CD4-positive, alpha-beta T cell (primary cell): ENCODE results near the gene SERINC2. TPM values are rescaled to one million over a fixed set of nuclear protein-coding genes. Genes with fewer than 3 reads are reported as not detected.

Experiments
- ATAC-seq: fragments of 200-7000 bp; cut with Tn5 transposase; one replicate; pipeline ENCODE4 v1.10.0; 2022; ENCODE audit warnings: mild to moderate bottlenecking; ENCODE audit not compliant: poor library complexity
- CTCF ChIA-PET: fragments of 350-600 bp; sonication (Branson Sonifier 250); formaldehyde crosslinking; loops from one replicate; lab custom pipeline; 2021; ENCODE audit warnings: antibody characterized with exemption, inconsistent platforms; lab: Charles Lee
- POLR2A ChIA-PET: fragments of 350-600 bp; sonication (Branson Sonifier 250); formaldehyde crosslinking; loops from one replicate; lab custom pipeline; 2021; ENCODE audit warnings: antibody characterized with exemption, inconsistent platforms; lab: Charles Lee
- DNase-seq, 14 experiments: peaks; one replicate each; pipeline ENCODE4 v3.0.0-alpha.2; 2013 to 2020; ENCODE audit warnings: mixed read lengths in 2 of 14
- H3K27ac ChIP-seq, 2 donors: one replicate each; pipeline versions ENCODE4 v1.5.1 to v1.7.0; 2013; ENCODE audit warnings: low read length in 2 of 2, low read depth in 1 of 2, mild to moderate bottlenecking in 1 of 2
- H3K27me3 ChIP-seq, 2 experiments: 1 replicate in 1 of 2; 2 replicates in 1 of 2; pipeline versions ENCODE4 v1.6.1 to v1.7.0; 2013; ENCODE audit warnings: low read length in 2 of 2, control low read depth in 1 of 2, mild to moderate bottlenecking in 1 of 2, moderate library complexity in 1 of 2; ENCODE audit not compliant: insufficient read depth in 2 of 2, control insufficient read depth in 1 of 2
- H3K36me3 ChIP-seq: one replicate; pipeline ENCODE4 v1.6.1; 2013; ENCODE audit warnings: low read length, control low read depth; ENCODE audit not compliant: insufficient read depth
- H3K4me1 ChIP-seq: one replicate; pipeline ENCODE4 v1.6.1; 2013; ENCODE audit warnings: low read length, control low read depth; ENCODE audit not compliant: insufficient read depth
- H3K4me3 ChIP-seq: one replicate; pipeline ENCODE4 v1.5.1; 2013; ENCODE audit warnings: mild to moderate bottlenecking, low read length, moderate library complexity
- H3K9me3 ChIP-seq, 2 experiments: 1 replicate in 1 of 2; 2 replicates in 1 of 2; pipeline versions ENCODE4 v1.6.1 to v1.7.0; 2013; ENCODE audit warnings: low read length in 2 of 2, mild to moderate bottlenecking in 2 of 2, control low read depth in 1 of 2, moderate library complexity in 1 of 2; ENCODE audit not compliant: control insufficient read depth in 1 of 2, insufficient read depth in 1 of 2
- H3K27ac Mint-ChIP-seq: one replicate; pipeline ENCODE4 v1.8.0; 2020; ENCODE audit warnings: mixed read lengths
- H3K27me3 Mint-ChIP-seq: one replicate; pipeline ENCODE4 v1.8.0; 2021; ENCODE audit warnings: mixed read lengths
- H3K36me3 Mint-ChIP-seq: one replicate; pipeline ENCODE4 v1.8.0; 2021; ENCODE audit warnings: low read depth, mixed read lengths
- H3K4me1 Mint-ChIP-seq: one replicate; pipeline ENCODE4 v1.8.0; 2021; ENCODE audit warnings: low read depth, mixed read lengths
- H3K4me3 Mint-ChIP-seq: one replicate; pipeline ENCODE4 v1.8.0; 2020; ENCODE audit warnings: mild to moderate bottlenecking, mixed read lengths
- H3K9me3 Mint-ChIP-seq: one replicate; pipeline ENCODE4 v1.8.0; 2020; ENCODE audit warnings: mixed read lengths
- intact Hi-C, 2 experiments: fragments of 100-400 bp; cut with DNase I in 1 of 2; cut with micrococcal nuclease in 1 of 2; formaldehyde crosslinking; loops; one replicate each; pipeline versions ENCODE4 v1.15.1 to v1.9.0; 2023 to 2025; cut with DNase I, micrococcal nuclease
- total RNA-seq, 174 experiments: library from RNA in 2 of 174; stranded (reverse) in 2 of 174; gene quantifications; one replicate each; pipeline ENCODE4 v1.2.3 and lab custom pipeline; 2021 to 2026
- TF ChIP-seq, protein P1 (sequence below): fragments of 200-600 bp; IDR thresholded peaks from one replicate; pipeline ENCODE4 v1.8.0; 2022; ENCODE audit warnings: antibody characterized with exemption, mild to moderate bottlenecking

SERINC2 gene
- total RNA-seq, 2 experiments from 2014 or later, result 0.11 TPM; not detected in 1

DNA sequence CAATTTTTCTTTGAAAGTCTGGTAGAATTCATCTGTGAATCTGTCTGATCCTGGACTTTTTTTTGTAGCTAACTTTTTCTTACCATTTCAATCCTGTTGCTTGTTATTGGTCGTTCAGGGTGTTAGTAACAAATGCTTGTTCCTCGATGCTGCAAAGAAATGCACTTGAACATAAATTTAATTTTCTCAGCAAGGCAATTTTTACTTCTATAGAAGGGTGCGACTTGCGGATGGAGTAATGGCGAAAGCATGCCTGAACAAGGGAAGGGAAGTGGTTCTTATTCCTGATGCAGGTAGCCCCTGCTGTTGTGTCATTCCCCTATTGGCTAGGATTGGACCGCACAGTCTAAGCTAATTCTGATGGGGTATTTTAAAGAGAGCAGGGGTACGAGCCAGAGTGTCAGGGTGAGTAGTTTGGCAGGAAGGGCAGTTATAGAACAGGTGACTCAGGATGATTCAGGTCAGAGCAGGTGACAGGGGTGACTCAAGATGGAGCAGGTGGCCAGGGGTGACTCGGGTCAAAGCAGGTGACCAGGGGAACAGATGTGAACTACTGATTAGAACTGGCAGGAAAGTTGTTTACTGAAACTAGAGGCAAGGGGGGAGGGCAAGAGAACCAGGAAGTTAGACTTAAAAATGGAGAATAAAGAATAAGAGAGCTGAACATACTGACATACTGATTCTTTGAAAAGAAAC, 40.5 kb downstream of the SERINC2 start:
- no peak for ATAC-seq
- H3K9me3 ChIP-seq, result peaks cover 7 to 32% of the 10 kb centered on the region in 2 experiments
- H3K4me1 ChIP-seq, result no peaks in the 10 kb centered on the region
- TF ChIP-seq, protein P1, sequence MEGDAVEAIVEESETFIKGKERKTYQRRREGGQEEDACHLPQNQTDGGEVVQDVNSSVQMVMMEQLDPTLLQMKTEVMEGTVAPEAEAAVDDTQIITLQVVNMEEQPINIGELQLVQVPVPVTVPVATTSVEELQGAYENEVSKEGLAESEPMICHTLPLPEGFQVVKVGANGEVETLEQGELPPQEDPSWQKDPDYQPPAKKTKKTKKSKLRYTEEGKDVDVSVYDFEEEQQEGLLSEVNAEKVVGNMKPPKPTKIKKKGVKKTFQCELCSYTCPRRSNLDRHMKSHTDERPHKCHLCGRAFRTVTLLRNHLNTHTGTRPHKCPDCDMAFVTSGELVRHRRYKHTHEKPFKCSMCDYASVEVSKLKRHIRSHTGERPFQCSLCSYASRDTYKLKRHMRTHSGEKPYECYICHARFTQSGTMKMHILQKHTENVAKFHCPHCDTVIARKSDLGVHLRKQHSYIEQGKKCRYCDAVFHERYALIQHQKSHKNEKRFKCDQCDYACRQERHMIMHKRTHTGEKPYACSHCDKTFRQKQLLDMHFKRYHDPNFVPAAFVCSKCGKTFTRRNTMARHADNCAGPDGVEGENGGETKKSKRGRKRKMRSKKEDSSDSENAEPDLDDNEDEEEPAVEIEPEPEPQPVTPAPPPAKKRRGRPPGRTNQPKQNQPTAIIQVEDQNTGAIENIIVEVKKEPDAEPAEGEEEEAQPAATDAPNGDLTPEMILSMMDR, result no peak
- H3K27me3 Mint-ChIP-seq, result peaks cover 51% of the 10 kb centered on the region
- intact Hi-C loops, result no loop called here
- H3K36me3 Mint-ChIP-seq, result peaks cover 6% of the 10 kb centered on the region
- no peak overlapping the region for H3K4me3 ChIP-seq
- no peak for DNase-seq
- H3K27ac Mint-ChIP-seq, result no peak overlapping the region
- peaks cover 12 to 13% of the 10 kb centered on the region in 2 experiments for H3K27me3 ChIP-seq
- peaks cover 29% of the 10 kb centered on the region for H3K9me3 Mint-ChIP-seq
- H3K4me1 Mint-ChIP-seq, result no peaks in the 10 kb centered on the region
- H3K4me3 Mint-ChIP-seq, result no peak overlapping the region
- H3K27ac ChIP-seq, result no peak overlapping the region
- H3K36me3 ChIP-seq, result no peaks in the 10 kb centered on the region
- ChIA-PET CTCF (no interaction called here), POLR2A (no interaction called here)

DNA sequence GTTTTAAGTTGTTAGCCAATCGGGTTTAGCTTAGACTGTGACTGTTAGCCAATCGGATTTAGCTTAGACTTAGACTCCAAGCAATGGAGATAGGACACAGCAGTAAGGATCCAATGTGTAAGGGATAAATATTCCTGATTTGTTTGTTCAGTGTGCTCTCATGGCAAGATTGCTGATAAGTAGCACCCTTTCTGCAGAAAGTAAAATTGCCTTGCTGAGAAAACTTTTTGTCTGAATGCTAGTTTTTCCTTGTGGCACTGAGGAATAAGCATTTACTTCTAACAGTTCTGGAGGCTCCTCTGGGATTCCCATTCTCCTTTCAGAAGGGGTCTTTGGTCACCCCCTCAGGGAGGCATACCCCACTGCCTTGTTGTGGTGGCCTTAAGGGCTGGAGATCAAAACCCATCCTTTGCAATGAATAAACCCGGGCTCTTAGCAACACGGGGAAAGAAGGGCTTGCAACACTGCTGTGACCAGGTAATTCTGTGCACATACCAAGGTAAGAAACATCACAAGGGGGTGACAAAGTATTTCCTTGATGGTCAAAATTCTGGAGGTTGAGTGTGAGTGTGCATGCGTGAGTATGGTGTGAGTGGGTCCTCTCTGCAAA, 45.4 kb downstream of the SERINC2 start:
- TF ChIP-seq, protein P1, result no peak
- no peak overlapping the region for H3K27ac Mint-ChIP-seq
- peaks cover 22% of the 10 kb centered on the region for H3K9me3 Mint-ChIP-seq
- intact Hi-C loops, result no loop called here
- DNase-seq (no peak), ATAC-seq (no peak)
- H3K4me1 Mint-ChIP-seq, result no peaks in the 10 kb centered on the region
- peaks cover 39% of the 10 kb centered on the region for H3K27me3 Mint-ChIP-seq
- ChIA-PET POLR2A (no interaction called here), CTCF (no interaction called here)
- H3K36me3 Mint-ChIP-seq, result no peaks in the 10 kb centered on the region
- Histone ChIP-seq H3K4me3 (no peak overlapping the region), H3K27me3 (peaks cover 12 to 19% of the 10 kb centered on the region in 2 experiments), H3K27ac (no peak overlapping the region), H3K36me3 (no peaks in the 10 kb centered on the region), H3K9me3 (peaks cover 19 to 41% of the 10 kb centered on the region in 2 experiments), H3K4me1 (no peaks in the 10 kb centered on the region)
- H3K4me3 Mint-ChIP-seq, result no peak overlapping the region

DNA sequence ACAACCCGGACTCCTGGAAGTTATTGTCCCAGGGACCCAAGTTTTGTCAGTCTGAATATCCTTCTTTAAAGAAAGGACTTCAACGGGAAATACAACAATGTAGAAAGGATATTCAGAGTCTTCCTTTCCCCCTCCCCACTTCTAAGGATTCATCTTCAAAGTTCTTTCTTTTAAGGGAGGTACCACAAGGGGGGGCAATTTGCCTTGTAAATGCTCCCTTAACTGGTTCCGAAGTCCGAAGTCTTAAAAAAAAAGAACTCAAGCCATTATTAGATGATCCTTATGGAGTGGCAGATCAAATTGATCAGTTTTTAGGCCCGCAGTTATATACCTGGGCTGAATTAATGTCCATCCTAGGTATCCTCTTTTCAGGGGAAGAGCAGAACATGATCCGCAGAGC, 47.0 kb downstream of the SERINC2 start:
- CTCF ChIA-PET, result no interaction called here
- DNase-seq, result no peak
- no peak for ATAC-seq
- Histone ChIP-seq H3K36me3 (no peaks in the 10 kb centered on the region), H3K27me3 (peaks cover 8 to 19% of the 10 kb centered on the region in 2 experiments), H3K4me3 (no peak overlapping the region), H3K4me1 (no peaks in the 10 kb centered on the region), H3K9me3 (peaks cover 17 to 31% of the 10 kb centered on the region in 2 experiments), H3K27ac (no peak overlapping the region)
- no peak overlapping the region for H3K4me3 Mint-ChIP-seq
- peaks cover 40% of the 10 kb centered on the region for H3K27me3 Mint-ChIP-seq
- POLR2A ChIA-PET, result no interaction called here
- H3K36me3 Mint-ChIP-seq, result no peaks in the 10 kb centered on the region
- H3K9me3 Mint-ChIP-seq, result peaks cover 19% of the 10 kb centered on the region
- no peaks in the 10 kb centered on the region for H3K4me1 Mint-ChIP-seq
- H3K27ac Mint-ChIP-seq, result no peak overlapping the region
- intact Hi-C loops, result no loop called here
- TF ChIP-seq, protein P1, result no peak
